ENCODE data around the gene DCDC1.

- TF ChIP-seq POLR2AphosphoS5 (IDR thresholded peaks at IDR 0.05; ENCODE audit: borderline replicate concordance, low read depth, low read length): no peak
- no peak for TF ChIP-seq EZH2 (IDR thresholded peaks at IDR 0.05)
Measured at GRCh38 chr11:31141789-31142188, 227.8 kb downstream of the DCDC1 start.

All from SK-N-MC (cell line).